Sigmoid colon (tissue), 4 donors: Measurements from ENCODE around the gene LUC7L3.

ENCODE experiments used
- CTCF ChIP-seq, 4 experiments: fragments of 450-650 bp in 3 of 4; fragments of 200-600 bp in 1 of 4; IDR thresholded peaks; one replicate each; pipeline ENCODE4 v1.5.1; 2016 to 2019; ENCODE audit warnings: antibody characterized with exemption in 4 of 4, mild to moderate bottlenecking in 3 of 4, moderate library complexity in 2 of 4
- POLR2AphosphoS5 ChIP-seq, 4 donors: sonication (generic); formaldehyde crosslinking; IDR thresholded peaks; one replicate each; pipeline ENCODE4 v1.6.1; 2017; ENCODE audit warnings: antibody characterized with exemption in 4 of 4

- TF ChIP-seq CTCF (IDR thresholded peaks at IDR 0.05) (no peak), POLR2AphosphoS5 (IDR thresholded peaks at IDR 0.05) (no peak)
These were observed 79.3 kb downstream of the LUC7L3 start for GRCh38 chr17:50798424-50799288.
